ENCODE measurements around the gene CANX. TPM values are rescaled to one million over a fixed set of nuclear protein-coding genes. Genes with fewer than 3 reads are reported as not detected.

Gene CANX
- total and polyA plus RNA-seq, 9 of the 15 experiments (the other 6 are each of a cell fraction or from before 2014, with no cell fraction given) = 155 to 893 (median 589) TPM

DNA sequence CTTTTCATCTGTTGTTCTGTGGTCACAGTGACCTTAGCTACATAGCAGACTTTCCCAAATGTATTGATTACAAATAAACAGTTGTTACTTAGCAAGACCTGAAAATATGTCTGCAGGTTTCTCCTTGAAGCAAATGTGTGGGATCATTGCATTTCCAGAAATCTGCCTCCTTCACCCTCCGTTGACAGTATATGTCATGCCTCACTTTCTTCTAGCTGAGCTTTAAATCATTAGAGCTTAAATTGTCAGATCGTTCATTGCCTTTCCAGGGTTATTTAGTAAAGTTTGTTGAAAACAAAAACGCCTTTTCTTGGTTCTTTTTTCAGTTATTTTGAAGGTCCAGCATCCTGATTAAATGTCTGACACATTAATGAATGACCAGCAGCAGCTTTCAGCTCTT is 31.6 kb downstream of the CANX start (continued):
- TF ChIP-seq, protein P1, sequence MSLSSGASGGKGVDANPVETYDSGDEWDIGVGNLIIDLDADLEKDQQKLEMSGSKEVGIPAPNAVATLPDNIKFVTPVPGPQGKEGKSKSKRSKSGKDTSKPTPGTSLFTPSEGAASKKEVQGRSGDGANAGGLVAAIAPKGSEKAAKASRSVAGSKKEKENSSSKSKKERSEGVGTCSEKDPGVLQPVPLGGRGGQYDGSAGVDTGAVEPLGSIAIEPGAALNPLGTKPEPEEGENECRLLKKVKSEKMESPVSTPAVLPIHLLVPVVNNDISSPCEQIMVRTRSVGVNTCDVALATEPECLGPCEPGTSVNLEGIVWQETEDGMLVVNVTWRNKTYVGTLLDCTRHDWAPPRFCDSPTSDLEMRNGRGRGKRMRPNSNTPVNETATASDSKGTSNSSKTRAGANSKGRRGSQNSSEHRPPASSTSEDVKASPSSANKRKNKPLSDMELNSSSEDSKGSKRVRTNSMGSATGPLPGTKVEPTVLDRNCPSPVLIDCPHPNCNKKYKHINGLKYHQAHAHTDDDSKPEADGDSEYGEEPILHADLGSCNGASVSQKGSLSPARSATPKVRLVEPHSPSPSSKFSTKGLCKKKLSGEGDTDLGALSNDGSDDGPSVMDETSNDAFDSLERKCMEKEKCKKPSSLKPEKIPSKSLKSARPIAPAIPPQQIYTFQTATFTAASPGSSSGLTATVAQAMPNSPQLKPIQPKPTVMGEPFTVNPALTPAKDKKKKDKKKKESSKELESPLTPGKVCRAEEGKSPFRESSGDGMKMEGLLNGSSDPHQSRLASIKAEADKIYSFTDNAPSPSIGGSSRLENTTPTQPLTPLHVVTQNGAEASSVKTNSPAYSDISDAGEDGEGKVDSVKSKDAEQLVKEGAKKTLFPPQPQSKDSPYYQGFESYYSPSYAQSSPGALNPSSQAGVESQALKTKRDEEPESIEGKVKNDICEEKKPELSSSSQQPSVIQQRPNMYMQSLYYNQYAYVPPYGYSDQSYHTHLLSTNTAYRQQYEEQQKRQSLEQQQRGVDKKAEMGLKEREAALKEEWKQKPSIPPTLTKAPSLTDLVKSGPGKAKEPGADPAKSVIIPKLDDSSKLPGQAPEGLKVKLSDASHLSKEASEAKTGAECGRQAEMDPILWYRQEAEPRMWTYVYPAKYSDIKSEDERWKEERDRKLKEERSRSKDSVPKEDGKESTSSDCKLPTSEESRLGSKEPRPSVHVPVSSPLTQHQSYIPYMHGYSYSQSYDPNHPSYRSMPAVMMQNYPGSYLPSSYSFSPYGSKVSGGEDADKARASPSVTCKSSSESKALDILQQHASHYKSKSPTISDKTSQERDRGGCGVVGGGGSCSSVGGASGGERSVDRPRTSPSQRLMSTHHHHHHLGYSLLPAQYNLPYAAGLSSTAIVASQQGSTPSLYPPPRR (CRISPR knock-in tag; IDR thresholded peaks at IDR 0.05; ENCODE audit: borderline replicate concordance) = no peak
- no peak for TF ChIP-seq ZNF347 (CRISPR knock-in tag; IDR thresholded peaks at IDR 0.05; ENCODE audit: low read depth)
- 0 out of 2 replicates have a peak, but pooled peaks have one; percentile 36 for TF ChIP-seq ELK3 (CRISPR knock-in tag; IDR thresholded peaks at IDR 0.05)

DNA sequence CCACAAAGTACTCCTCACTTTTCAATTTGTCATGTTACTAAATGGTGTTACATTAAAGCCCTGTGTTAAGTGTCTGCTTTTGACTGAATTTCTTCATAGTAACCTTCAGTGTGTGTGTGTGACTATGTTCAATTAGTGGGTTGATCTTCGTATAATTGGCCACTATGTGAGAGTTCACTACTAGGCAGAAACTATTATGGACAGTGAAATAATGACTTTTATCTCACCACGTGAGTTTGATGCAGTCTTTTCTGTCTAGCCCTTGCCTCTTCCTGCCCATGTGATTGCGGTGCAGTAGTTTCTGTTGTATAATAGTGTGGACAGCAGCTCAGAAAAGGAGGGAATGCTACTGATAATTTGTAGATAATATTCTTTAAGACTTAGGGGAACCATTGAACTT is 32.1 kb downstream of the CANX start:
- DNase-seq (ENCODE audit: extremely low read depth in 1 of 4, low spot score in 3 of 4) = peak in 1 of 4 experiments; percentile 50
- H3K79me2 ChIP-seq (ENCODE audit: control insufficient read depth, insufficient read depth, low read length) = peaks cover 33% of the 10 kb centered on the region
- 8% methylated on average over 3 of the region's 3 CpGs for WGBS (ENCODE audit: insufficient coverage, low coverage, missing lambda C conversion rate)
- H3K4me2 ChIP-seq (ENCODE audit: insufficient read depth, low read length) = no peak overlapping the region; the same call in 1 of the 2 replicates
- CTCF ChIA-PET (ENCODE audit: low intra/inter-chr PET ratio) = no interaction called here
- H2AFZ ChIP-seq (ENCODE audit: low read depth, low read length) = no peak overlapping the region
- no peak for FAIRE-seq
- in situ Hi-C loops (cut with MboI) (no loop called here), intact Hi-C loops (cut with micrococcal nuclease) (no loop called here)
- BruUV-seq (replicated peaks) = no TSS peak
- H3K9me1 ChIP-seq (ENCODE audit: control insufficient read depth, insufficient read depth, low read length) = no peaks in the 10 kb centered on the region
- H3K9ac ChIP-seq (ENCODE audit: insufficient read depth in 1 of 2, low read depth in 2 of 2, low read length in 2 of 2) = peak overlapping the region in 1 of 2 experiments; percentile 23; a peak in 1 of 4 replicates
- H3K27ac ChIP-seq (ENCODE audit: extremely low read depth, low read depth, low read length) = peak overlapping the region; percentile 71; the same call in 2 of the 3 replicates
- no peak overlapping the region for H3K4me3 ChIP-seq
- H3K27me3 ChIP-seq (ENCODE audit: control insufficient read depth in 2 of 2, insufficient read depth in 2 of 2, low read length in 2 of 2) = no peaks in the 10 kb centered on the region
- H4K20me1 ChIP-seq (replicated peaks; ENCODE audit: control insufficient read depth, insufficient read depth, low read length) = no peaks in the 10 kb centered on the region
- no peaks in the 10 kb centered on the region for H3K9me3 ChIP-seq (replicated peaks; ENCODE audit: control insufficient read depth, insufficient read depth, low read depth, low read length)
- POLR2A ChIA-PET = interaction anchor here (1.0 to 2.7 kb wide), 5 partner anchors 10 to 27 kb away, joined by 3 to 17 read pairs (median 10); no protein-coding TSS in a partner anchor
- ATAC-seq = no peak
- H3K36me3 ChIP-seq (ENCODE audit: control insufficient read depth, insufficient read depth, low read length) = peaks cover 64% of the 10 kb centered on the region
- H3K4me1 ChIP-seq (replicated peaks in 1 of 2; ENCODE audit: control insufficient read depth in 2 of 2, insufficient read depth in 2 of 2, low read length in 2 of 2) = peaks cover 13 to 18% of the 10 kb centered on the region in 2 experiments
- TF ChIP-seq ZBTB8A (IDR thresholded peaks at IDR 0.05; ENCODE audit: partially characterized antibody) = no peak
- no peak for TF ChIP-seq ZNF512 (tag; IDR thresholded peaks at IDR 0.05)
- TF ChIP-seq CCNT2 (IDR thresholded peaks at IDR 0.05; ENCODE audit: borderline replicate concordance, extremely low read depth, insufficient read length, low read depth, low read length) = no peak
- TF ChIP-seq LEF1 (IDR thresholded peaks at IDR 0.05) = no peak
- TF ChIP-seq ZNF197 (CRISPR knock-in tag; IDR thresholded peaks at IDR 0.05; ENCODE audit: low read depth) = no peak
- TF ChIP-seq ZKSCAN8 (CRISPR knock-in tag; IDR thresholded peaks at IDR 0.05) = no peak
- TF ChIP-seq ZBTB7A (IDR thresholded peaks at IDR 0.05; ENCODE audit: borderline replicate concordance, control insufficient read depth, low read depth, low read length) = no peak
- TF ChIP-seq, protein P2, sequence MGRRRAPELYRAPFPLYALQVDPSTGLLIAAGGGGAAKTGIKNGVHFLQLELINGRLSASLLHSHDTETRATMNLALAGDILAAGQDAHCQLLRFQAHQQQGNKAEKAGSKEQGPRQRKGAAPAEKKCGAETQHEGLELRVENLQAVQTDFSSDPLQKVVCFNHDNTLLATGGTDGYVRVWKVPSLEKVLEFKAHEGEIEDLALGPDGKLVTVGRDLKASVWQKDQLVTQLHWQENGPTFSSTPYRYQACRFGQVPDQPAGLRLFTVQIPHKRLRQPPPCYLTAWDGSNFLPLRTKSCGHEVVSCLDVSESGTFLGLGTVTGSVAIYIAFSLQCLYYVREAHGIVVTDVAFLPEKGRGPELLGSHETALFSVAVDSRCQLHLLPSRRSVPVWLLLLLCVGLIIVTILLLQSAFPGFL (CRISPR knock-in tag; IDR thresholded peaks at IDR 0.05) = no peak
